Activated B cell treated with CpG ODN at 0.5 μM for 24 hours (primary cell): ENCODE data around the gene PBOV1. TPM values are rescaled to one million over a fixed set of nuclear protein-coding genes. Genes with fewer than 3 reads are reported as not detected.

Source experiments
- ATAC-seq: fragments of 200-7000 bp; cut with Tn5 transposase; one replicate; pipeline ENCODE4 v1.10.0; 2021; ENCODE audit warnings: low read depth, mild to moderate bottlenecking, moderate library complexity
- CTCF ChIA-PET: fragments of 350-600 bp; sonication (Branson Sonifier 250); formaldehyde crosslinking; loops from one replicate; lab custom pipeline; 2021; ENCODE audit warnings: antibody characterized with exemption; lab: Charles Lee
- POLR2A ChIA-PET: fragments of 350-600 bp; sonication (Branson Sonifier 250); formaldehyde crosslinking; loops from one replicate; lab custom pipeline; 2021; ENCODE audit warnings: antibody characterized with exemption; lab: Charles Lee
- DNase-seq: peaks from one replicate; pipeline ENCODE4 v3.0.0; 2022
- H3K27ac Mint-ChIP-seq: one replicate; pipeline ENCODE4 v1.8.0; 2020; ENCODE audit warnings: mixed read lengths
- H3K27me3 Mint-ChIP-seq: one replicate; pipeline ENCODE4 v1.8.0; 2021; ENCODE audit warnings: mixed read lengths
- H3K36me3 Mint-ChIP-seq: one replicate; pipeline ENCODE4 v1.8.0; 2021; ENCODE audit warnings: low read depth, mixed read lengths
- H3K4me1 Mint-ChIP-seq: one replicate; pipeline ENCODE4 v1.8.0; 2021; ENCODE audit warnings: mixed read lengths
- H3K4me3 Mint-ChIP-seq: one replicate; pipeline ENCODE4 v1.8.0; 2020; ENCODE audit warnings: mild to moderate bottlenecking, mixed read lengths
- H3K9me3 Mint-ChIP-seq: one replicate; pipeline ENCODE4 v1.8.0; 2020; ENCODE audit warnings: mixed read lengths
- CTCF ChIP-seq: fragments of 200-600 bp; IDR thresholded peaks from one replicate; pipeline ENCODE4 v1.8.0; 2022; ENCODE audit warnings: antibody characterized with exemption, mild to moderate bottlenecking
- intact Hi-C: fragments of 100-400 bp; cut with micrococcal nuclease; formaldehyde crosslinking; loops from one replicate; pipeline ENCODE4 v1.15.1; 2024
- total RNA-seq: library from RNA; stranded (reverse); gene quantifications from 2 replicates; pipeline ENCODE4 v1.2.3, GENCODE V29; 2022

Gene PBOV1
- total RNA-seq, 1 donor from 2014 or later, result not detected

- Mint-ChIP-seq H3K4me1 (no peaks in the 10 kb centered on the region), H3K9me3 (no peaks in the 10 kb centered on the region), H3K4me3 (no peak overlapping the region), H3K27me3 (no peaks in the 10 kb centered on the region), H3K27ac (no peak overlapping the region), H3K36me3 (no peaks in the 10 kb centered on the region)
- intact Hi-C loops, result no loop called here
- ChIA-PET CTCF (no interaction called here), POLR2A (no interaction called here)
- DNase-seq, result no peak
- no peak for TF ChIP-seq CTCF
- ATAC-seq, result no peak
Observed at GRCh38 chr6:138245751-138246150, 27.5 kb upstream of the PBOV1 start.

DNA sequence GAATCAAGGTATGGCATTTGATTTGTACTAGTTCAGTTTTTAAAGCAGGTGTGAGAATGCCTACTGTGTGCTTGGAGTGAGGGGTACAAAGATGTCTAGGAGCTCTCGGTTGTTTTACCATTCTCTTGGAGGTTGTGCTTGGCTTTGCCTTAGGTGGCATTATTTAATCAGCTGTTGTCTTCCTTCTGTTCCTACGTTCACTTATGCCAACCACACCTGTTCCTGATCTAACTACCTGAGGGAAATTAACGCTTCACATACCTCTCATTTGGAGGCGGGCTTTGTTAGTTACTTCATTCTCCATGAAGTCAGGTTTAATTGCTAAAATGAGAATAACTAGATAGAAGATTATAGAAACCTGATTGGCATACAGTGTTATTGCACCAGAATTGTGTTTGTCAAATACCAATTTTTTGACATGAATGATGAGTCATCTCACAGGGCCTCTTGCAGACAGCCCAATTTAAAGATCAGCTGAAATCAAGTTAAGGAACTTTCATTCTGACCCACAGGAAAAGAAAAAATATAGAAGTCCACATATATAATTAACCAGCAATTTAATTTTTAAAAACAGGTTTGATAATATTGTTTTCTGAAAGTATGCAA lies 24.8 kb upstream of the PBOV1 start:
- H3K4me3 Mint-ChIP-seq, result no peak overlapping the region
- CTCF ChIA-PET, result interaction anchor here (0.6 kb wide), 1 partner anchor 28 kb away, joined by 3 read pairs; no protein-coding TSS in a partner anchor
- no peaks in the 10 kb centered on the region for H3K9me3 Mint-ChIP-seq
- POLR2A ChIA-PET, result no interaction called here
- no peak overlapping the region for H3K27ac Mint-ChIP-seq
- DNase-seq, result no peak
- intact Hi-C loops, result no loop called here
- no peak for TF ChIP-seq CTCF
- H3K4me1 Mint-ChIP-seq, result no peaks in the 10 kb centered on the region
- H3K36me3 Mint-ChIP-seq, result no peaks in the 10 kb centered on the region
- H3K27me3 Mint-ChIP-seq, result no peaks in the 10 kb centered on the region
- no peak for ATAC-seq

DNA sequence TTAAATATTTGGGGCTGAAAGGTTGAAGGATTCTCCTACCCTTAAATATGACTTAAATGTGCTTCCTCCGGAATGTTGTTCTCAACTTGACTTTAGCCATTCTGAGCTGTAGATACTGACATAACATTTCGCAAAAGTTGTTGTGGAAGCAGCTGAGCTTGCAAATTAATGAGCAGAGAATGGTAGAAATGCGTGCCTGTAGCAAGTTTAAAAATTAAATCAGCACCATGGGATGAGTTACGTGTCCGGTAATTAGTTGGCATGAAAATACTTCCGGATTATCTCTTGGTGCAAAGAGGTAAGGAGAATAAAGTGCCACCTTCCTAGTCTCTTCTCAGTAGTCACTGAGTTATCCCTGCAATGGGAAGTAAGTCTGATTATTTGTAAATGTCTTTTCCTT lies 23.6 kb upstream of the PBOV1 start:
- ATAC-seq (no peak), DNase-seq (no peak)
- intact Hi-C loops, result no loop called here
- H3K27ac Mint-ChIP-seq, result no peak overlapping the region
- ChIA-PET POLR2A (no interaction called here), CTCF (interaction anchor here (0.5 kb wide), 1 partner anchor 1806 kb away, joined by 5 read pairs; no protein-coding TSS in a partner anchor)
- H3K4me1 Mint-ChIP-seq, result no peaks in the 10 kb centered on the region
- H3K9me3 Mint-ChIP-seq, result no peaks in the 10 kb centered on the region
- H3K36me3 Mint-ChIP-seq, result no peaks in the 10 kb centered on the region
- no peak for TF ChIP-seq CTCF
- H3K4me3 Mint-ChIP-seq, result no peak overlapping the region
- no peaks in the 10 kb centered on the region for H3K27me3 Mint-ChIP-seq

DNA sequence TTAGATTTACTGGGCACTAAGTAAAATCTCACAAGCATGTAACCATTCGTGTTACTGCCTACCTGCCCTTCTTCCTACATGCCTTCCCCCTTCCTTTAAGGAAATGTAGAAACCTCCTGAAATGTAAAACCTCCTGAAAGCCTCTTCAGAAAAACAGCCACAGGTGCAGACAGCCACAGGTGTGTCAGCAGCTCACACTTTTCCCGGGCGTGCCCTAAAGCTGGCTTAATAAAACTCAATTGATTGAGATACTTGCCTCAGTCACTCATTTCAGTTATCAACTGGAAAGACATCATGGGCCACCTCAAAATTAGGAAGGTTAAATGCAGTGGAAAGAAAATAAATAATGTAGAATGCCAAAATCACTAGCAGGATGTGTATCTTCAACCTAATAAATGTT lies 23.1 kb upstream of the PBOV1 start:
- intact Hi-C loops, result no loop called here
- Mint-ChIP-seq H3K27me3 (no peaks in the 10 kb centered on the region), H3K4me3 (no peak overlapping the region), H3K27ac (no peak overlapping the region), H3K4me1 (no peaks in the 10 kb centered on the region), H3K9me3 (no peaks in the 10 kb centered on the region), H3K36me3 (no peaks in the 10 kb centered on the region)
- no peak for TF ChIP-seq CTCF
- ChIA-PET POLR2A (no interaction called here), CTCF (no interaction called here)
- DNase-seq (no peak), ATAC-seq (no peak)

- POLR2A ChIA-PET, result no interaction called here
- no peaks in the 10 kb centered on the region for H3K36me3 Mint-ChIP-seq
- TF ChIP-seq CTCF, result no peak
Observed at GRCh38 chr6:138240476-138241245, 22.4 kb upstream of the PBOV1 start.

More at GRCh38 chr6:138240476-138241245, 22.4 kb upstream of the PBOV1 start:
- ATAC-seq, result no peak
- DNase-seq, result no peak
- Mint-ChIP-seq H3K4me1 (no peaks in the 10 kb centered on the region), H3K9me3 (no peaks in the 10 kb centered on the region), H3K27me3 (peaks cover 1% of the 10 kb centered on the region), H3K27ac (no peak overlapping the region), H3K4me3 (no peak overlapping the region)
- CTCF ChIA-PET, result interaction anchor here (1.2 kb wide), 1 partner anchor 9 kb away, joined by 3 read pairs; no protein-coding TSS in a partner anchor
- intact Hi-C loops, result no loop called here
